ENCODE results near the gene PRKG1. TPM values are rescaled to one million over a fixed set of nuclear protein-coding genes. Genes with fewer than 3 reads are reported as not detected.
"Not testable (repeated sequence)": the region's sequence is repeated elsewhere in the genome, so short reads cannot be mapped to it uniquely, and the experiment has no call there.

PRKG1 gene
- total RNA-seq, 1 donor: 19.5 TPM

DNA sequence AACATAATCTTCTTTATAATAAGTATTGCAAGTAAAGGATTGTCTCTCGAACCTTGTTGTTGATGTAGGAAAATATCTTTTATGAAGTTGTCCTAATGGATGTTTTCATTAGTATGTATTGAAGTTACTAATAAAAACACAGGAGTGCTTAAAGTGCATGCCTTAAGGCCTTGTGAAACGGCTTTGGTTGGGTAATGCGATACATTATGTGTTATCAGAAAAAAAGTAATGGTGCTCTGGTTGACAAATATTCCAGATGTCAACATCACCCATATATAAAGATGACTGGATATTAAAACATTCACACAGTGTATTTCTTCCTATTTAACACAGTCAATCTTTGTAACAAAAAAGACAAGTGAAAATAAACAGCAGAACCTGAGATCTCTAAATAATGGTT, 310.7 kb downstream of the PRKG1 start:
- H4K20me1 ChIP-seq (ENCODE audit: insufficient read depth, low read length): no peaks in the 10 kb centered on the region
- H3K27me3 ChIP-seq (ENCODE audit: insufficient read depth, low read length): no peaks in the 10 kb centered on the region
- no peak overlapping the region for H3K4me2 ChIP-seq (ENCODE audit: insufficient read depth, low read length)
- H3K79me2 ChIP-seq (ENCODE audit: insufficient read depth, low read length): no peaks in the 10 kb centered on the region
- H2AFZ ChIP-seq (ENCODE audit: low read length): no peak overlapping the region
- no peaks in the 10 kb centered on the region for H3K36me3 ChIP-seq (ENCODE audit: insufficient read depth, low read length)
- no peak for DNase-seq (ENCODE audit: insufficient read length, low spot score, missing footprints)
- no peaks in the 10 kb centered on the region for H3K9me3 ChIP-seq (ENCODE audit: low read depth, low read length)
- TF ChIP-seq, protein P1, sequence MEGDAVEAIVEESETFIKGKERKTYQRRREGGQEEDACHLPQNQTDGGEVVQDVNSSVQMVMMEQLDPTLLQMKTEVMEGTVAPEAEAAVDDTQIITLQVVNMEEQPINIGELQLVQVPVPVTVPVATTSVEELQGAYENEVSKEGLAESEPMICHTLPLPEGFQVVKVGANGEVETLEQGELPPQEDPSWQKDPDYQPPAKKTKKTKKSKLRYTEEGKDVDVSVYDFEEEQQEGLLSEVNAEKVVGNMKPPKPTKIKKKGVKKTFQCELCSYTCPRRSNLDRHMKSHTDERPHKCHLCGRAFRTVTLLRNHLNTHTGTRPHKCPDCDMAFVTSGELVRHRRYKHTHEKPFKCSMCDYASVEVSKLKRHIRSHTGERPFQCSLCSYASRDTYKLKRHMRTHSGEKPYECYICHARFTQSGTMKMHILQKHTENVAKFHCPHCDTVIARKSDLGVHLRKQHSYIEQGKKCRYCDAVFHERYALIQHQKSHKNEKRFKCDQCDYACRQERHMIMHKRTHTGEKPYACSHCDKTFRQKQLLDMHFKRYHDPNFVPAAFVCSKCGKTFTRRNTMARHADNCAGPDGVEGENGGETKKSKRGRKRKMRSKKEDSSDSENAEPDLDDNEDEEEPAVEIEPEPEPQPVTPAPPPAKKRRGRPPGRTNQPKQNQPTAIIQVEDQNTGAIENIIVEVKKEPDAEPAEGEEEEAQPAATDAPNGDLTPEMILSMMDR (IDR thresholded peaks at IDR 0.05; ENCODE audit: extremely low read depth, low read depth, low read length): no peak
- H3K4me1 ChIP-seq (ENCODE audit: insufficient read depth, low read length): peaks cover 17% of the 10 kb centered on the region
- no peak overlapping the region for H3K4me3 ChIP-seq (ENCODE audit: insufficient read depth, low read length)
- H3K27ac ChIP-seq (ENCODE audit: low read depth, low read length): no peak overlapping the region

DNA sequence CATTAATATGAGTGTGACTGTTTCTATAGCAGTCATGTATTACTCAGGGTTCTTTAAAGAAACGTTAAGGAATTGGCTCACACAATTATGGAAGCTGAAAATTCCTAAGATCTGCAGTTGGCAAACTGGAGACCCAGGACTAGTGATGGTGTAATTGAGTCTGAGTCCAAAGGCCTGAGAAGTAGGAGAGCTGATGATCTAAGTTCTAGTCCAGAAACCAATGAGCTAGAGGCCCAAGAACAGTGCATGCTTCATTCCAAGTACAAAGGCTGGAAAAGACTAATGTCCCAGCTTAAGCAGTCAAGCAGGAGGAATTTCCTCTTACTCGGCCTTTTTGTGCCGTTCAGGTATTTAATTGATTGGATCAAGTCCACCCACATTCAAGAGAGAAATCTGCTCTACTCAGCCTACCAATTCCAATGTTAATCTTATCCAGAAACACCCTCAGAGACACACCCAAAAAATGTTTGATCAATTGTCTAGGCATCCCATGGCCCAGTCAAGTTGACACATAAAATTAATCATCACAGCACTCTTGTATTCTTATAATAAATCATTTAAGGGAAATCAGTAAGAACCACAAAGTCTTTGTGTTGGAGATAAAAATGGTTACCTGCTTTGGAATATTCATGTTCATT, 312.1 kb downstream of the PRKG1 start:
- H3K4me2 ChIP-seq (ENCODE audit: insufficient read depth, low read length): no peak overlapping the region
- no peak overlapping the region for H2AFZ ChIP-seq (ENCODE audit: low read length)
- no peaks in the 10 kb centered on the region for H3K27me3 ChIP-seq (ENCODE audit: insufficient read depth, low read length)
- H3K9me3 ChIP-seq (ENCODE audit: low read depth, low read length): no peaks in the 10 kb centered on the region
- no peaks in the 10 kb centered on the region for H3K36me3 ChIP-seq (ENCODE audit: insufficient read depth, low read length)
- peaks cover 24% of the 10 kb centered on the region for H3K4me1 ChIP-seq (ENCODE audit: insufficient read depth, low read length)
- H3K4me3 ChIP-seq (ENCODE audit: insufficient read depth, low read length): no peak overlapping the region
- no peak for DNase-seq (ENCODE audit: insufficient read length, low spot score, missing footprints)
- no peaks in the 10 kb centered on the region for H3K79me2 ChIP-seq (ENCODE audit: insufficient read depth, low read length)
- H3K27ac ChIP-seq (ENCODE audit: low read depth, low read length): no peak overlapping the region
- TF ChIP-seq, protein P1 (IDR thresholded peaks at IDR 0.05; ENCODE audit: extremely low read depth, low read depth, low read length): no peak
- H4K20me1 ChIP-seq (ENCODE audit: insufficient read depth, low read length): no peaks in the 10 kb centered on the region

DNA sequence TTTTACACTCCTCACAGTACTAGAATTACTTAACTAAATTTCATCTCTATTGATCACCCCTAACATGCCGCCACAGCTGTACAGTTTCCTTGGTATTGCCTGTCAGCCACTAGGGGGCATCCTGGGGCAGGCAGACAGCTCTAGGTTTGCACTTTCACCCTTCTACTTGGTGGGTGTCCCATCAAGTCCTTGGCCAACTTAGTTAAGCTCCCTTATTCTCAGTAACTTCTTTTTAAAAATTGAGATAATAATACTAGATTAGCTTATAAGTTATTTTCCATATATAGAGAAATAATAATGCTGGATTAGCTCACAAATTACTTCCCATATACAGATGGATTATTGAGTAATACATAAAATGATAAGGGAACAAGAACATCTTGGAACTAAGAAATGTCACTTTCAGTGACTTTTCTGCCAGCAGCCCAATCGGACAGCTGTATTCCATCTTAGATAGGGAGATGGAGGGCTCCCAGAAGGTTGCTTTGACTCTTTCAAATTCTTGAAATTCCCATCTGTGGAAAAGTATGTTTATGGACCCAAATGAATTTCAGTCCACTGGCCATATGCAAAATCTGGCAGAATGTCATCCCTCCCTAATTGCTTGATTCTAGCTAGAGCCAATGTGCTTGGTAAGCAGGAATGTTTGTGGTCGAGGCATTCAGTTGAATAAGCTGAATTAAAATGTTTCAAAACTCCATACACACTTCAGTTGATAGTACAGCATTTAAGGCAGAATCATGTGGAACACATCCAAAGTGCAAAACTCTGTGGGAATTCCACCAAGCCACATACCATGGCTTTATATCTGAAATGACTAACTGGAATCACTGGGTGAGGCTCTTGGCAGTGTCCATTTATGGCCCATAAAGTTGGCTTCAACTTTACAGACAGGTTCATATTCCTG, 315.4 kb downstream of the PRKG1 start:
- peak overlapping the region; percentile 39 for H3K4me2 ChIP-seq (ENCODE audit: insufficient read depth, low read length)
- no peaks in the 10 kb centered on the region for H3K9me3 ChIP-seq (ENCODE audit: low read depth, low read length)
- H3K4me1 ChIP-seq (ENCODE audit: insufficient read depth, low read length): peaks cover 14% of the 10 kb centered on the region
- H3K27me3 ChIP-seq (ENCODE audit: insufficient read depth, low read length): peaks cover 2% of the 10 kb centered on the region
- H2AFZ ChIP-seq (ENCODE audit: low read length): no peak overlapping the region
- H4K20me1 ChIP-seq (ENCODE audit: insufficient read depth, low read length): no peaks in the 10 kb centered on the region
- TF ChIP-seq, protein P1 (IDR thresholded peaks at IDR 0.05; ENCODE audit: extremely low read depth, low read depth, low read length): peak; percentile 75
- H3K4me3 ChIP-seq (ENCODE audit: insufficient read depth, low read length): no peak overlapping the region
- peak; percentile 95 for DNase-seq (ENCODE audit: insufficient read length, low spot score, missing footprints)
- no peaks in the 10 kb centered on the region for H3K36me3 ChIP-seq (ENCODE audit: insufficient read depth, low read length)
- H3K79me2 ChIP-seq (ENCODE audit: insufficient read depth, low read length): no peaks in the 10 kb centered on the region
- H3K27ac ChIP-seq (ENCODE audit: low read depth, low read length): peak overlapping the region; percentile 49

DNA sequence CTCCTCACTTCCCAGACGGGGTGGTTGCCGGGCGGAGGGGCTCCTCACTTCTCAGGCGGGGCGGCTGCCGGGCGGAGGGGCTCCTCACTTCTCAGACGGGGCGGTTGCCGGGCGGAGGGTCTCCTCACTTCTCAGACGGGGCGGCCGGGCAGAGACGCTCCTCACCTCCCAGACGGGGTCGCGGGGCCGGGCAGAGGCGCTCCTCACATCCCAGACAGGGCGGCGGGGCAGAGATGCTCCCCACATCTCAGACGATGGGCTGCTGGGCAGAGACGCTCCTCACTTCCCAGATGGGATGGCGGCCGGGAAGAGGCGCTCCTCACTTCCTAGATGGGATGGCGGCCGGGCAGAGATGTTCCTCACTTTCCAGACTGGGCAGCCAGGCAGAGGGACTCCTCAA, 318.7 kb downstream of the PRKG1 start:
- H4K20me1 ChIP-seq (ENCODE audit: insufficient read depth, low read length); H3K36me3 ChIP-seq (ENCODE audit: insufficient read depth, low read length); H3K27ac ChIP-seq (ENCODE audit: low read depth, low read length); H3K4me3 ChIP-seq (ENCODE audit: insufficient read depth, low read length); DNase-seq (ENCODE audit: insufficient read length, low spot score, missing footprints); H3K4me2 ChIP-seq (ENCODE audit: insufficient read depth, low read length); H3K9me3 ChIP-seq (ENCODE audit: low read depth, low read length); H3K79me2 ChIP-seq (ENCODE audit: insufficient read depth, low read length); H3K27me3 ChIP-seq (ENCODE audit: insufficient read depth, low read length); H2AFZ ChIP-seq (ENCODE audit: low read length): not testable (repeated sequence)
- H3K4me1 ChIP-seq (ENCODE audit: insufficient read depth, low read length): peaks cover 23% of the 10 kb centered on the region
